ENCODE data around the gene TMEM196. TPM values are rescaled to one million over a fixed set of nuclear protein-coding genes. Genes with fewer than 3 reads are reported as not detected.

Gene TMEM196
- total RNA-seq, 6 donors from 2014 or later = not detected

GRCh38 chr7:19713676-19714075, 59.7 kb downstream of the TMEM196 start:
- TF ChIP-seq POLR2A (IDR thresholded peaks at IDR 0.05) (no peak), POLR2AphosphoS5 (IDR thresholded peaks at IDR 0.05) (no peak)
- TF ChIP-seq, protein P1, sequence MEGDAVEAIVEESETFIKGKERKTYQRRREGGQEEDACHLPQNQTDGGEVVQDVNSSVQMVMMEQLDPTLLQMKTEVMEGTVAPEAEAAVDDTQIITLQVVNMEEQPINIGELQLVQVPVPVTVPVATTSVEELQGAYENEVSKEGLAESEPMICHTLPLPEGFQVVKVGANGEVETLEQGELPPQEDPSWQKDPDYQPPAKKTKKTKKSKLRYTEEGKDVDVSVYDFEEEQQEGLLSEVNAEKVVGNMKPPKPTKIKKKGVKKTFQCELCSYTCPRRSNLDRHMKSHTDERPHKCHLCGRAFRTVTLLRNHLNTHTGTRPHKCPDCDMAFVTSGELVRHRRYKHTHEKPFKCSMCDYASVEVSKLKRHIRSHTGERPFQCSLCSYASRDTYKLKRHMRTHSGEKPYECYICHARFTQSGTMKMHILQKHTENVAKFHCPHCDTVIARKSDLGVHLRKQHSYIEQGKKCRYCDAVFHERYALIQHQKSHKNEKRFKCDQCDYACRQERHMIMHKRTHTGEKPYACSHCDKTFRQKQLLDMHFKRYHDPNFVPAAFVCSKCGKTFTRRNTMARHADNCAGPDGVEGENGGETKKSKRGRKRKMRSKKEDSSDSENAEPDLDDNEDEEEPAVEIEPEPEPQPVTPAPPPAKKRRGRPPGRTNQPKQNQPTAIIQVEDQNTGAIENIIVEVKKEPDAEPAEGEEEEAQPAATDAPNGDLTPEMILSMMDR (IDR thresholded peaks at IDR 0.05) = peak in 5 of 6 experiments; percentile 17 to 55 (median 28)
- WGBS, 2 donors = 35 to 44% methylated on average over 1 of the region's 1 CpG
- Histone ChIP-seq H3K4me1 (peaks cover 3 to 8% (median 5%) of the 10 kb centered on the region in 4 donors), H3K27me3 (no peaks in the 10 kb centered on the region), H3K27ac (no peak overlapping the region), H3K4me3 (no peak overlapping the region), H3K9me3 (no peaks in the 10 kb centered on the region), H3K36me3 (no peaks in the 10 kb centered on the region)
- ATAC-seq (ENCODE audit: low FRiP score in 2 of 2) = no peak
- no peak for DNase-seq

- peak overlapping the region in 2 of 4 donors; percentile 80 to 82 for H3K27ac ChIP-seq
- TF ChIP-seq, protein P1 (IDR thresholded peaks at IDR 0.05) = no peak
- TF ChIP-seq POLR2AphosphoS5 (IDR thresholded peaks at IDR 0.05) (no peak), EP300 (IDR thresholded peaks at IDR 0.05) (no peak), POLR2A (IDR thresholded peaks at IDR 0.05) (no peak)
- H3K36me3 ChIP-seq = no peaks in the 10 kb centered on the region
- ATAC-seq (ENCODE audit: low FRiP score in 2 of 2) (no peak), DNase-seq (no peak)
- H3K27me3 ChIP-seq = no peaks in the 10 kb centered on the region
- no peaks in the 10 kb centered on the region for H3K9me3 ChIP-seq
- peak overlapping the region in 3 of 4 donors; percentile 73 to 91 (median 87) for H3K4me3 ChIP-seq
- peaks cover 16 to 23% (median 18%) of the 10 kb centered on the region in 4 donors for H3K4me1 ChIP-seq
- WGBS, 2 donors = 57 to 62% methylated on average over 6 of the region's 6 CpGs
These were observed 64.2 kb downstream of the TMEM196 start for GRCh38 chr7:19709249-19709578.

- no peaks in the 10 kb centered on the region for H3K9me3 ChIP-seq
- H3K4me3 ChIP-seq = peak within 1 kb of the TSS; percentile 73 to 96 (median 89)
- peaks cover 16 to 23% (median 18%) of the 10 kb centered on the region in 4 donors for H3K4me1 ChIP-seq
- no peaks in the 10 kb centered on the region for H3K36me3 ChIP-seq
- TF ChIP-seq POLR2AphosphoS5 (IDR thresholded peaks at IDR 0.05) (peak; percentile 79 to 82), EP300 (IDR thresholded peaks at IDR 0.05) (peak in 1 of 4 donors; percentile 75), POLR2A (IDR thresholded peaks at IDR 0.05) (peak in 3 of 4 donors; percentile 59 to 87 (median 76))
- TF ChIP-seq, protein P1 (IDR thresholded peaks at IDR 0.05) = peak; percentile 79 to 95 (median 92)
- WGBS, 2 donors = 0 to 1% methylated on average over 29 to 38 of the region's 56 CpGs
- peak within 1 kb of the TSS; percentile 66 to 82 (median 76) for H3K27ac ChIP-seq
- ATAC-seq (ENCODE audit: low FRiP score in 2 of 2) (peak; percentile 99 to 100), DNase-seq (peak; percentile 95 to 97)
- no peaks in the 10 kb centered on the region for H3K27me3 ChIP-seq
These were observed 64.8 kb downstream of the TMEM196 start, which contains the start of gene POLR1F for GRCh38 chr7:19708397-19709248. TSS of gene POLR1F (minus strand) at chr7:19709037. CDS start at chr7:19709016, 21 bp downstream.

GRCh38 chr7:19707240-19707639, 66.2 kb downstream of the TMEM196 start:
- peak overlapping the region in 1 of 4 donors; percentile 73 for H3K4me3 ChIP-seq
- no peak for ATAC-seq (ENCODE audit: low FRiP score in 2 of 2)
- no peak for TF ChIP-seq POLR2AphosphoS5 (IDR thresholded peaks at IDR 0.05)
- TF ChIP-seq, protein P1 (IDR thresholded peaks at IDR 0.05) = no peak
- no peak for TF ChIP-seq POLR2A (IDR thresholded peaks at IDR 0.05)
- no peak for TF ChIP-seq EP300 (IDR thresholded peaks at IDR 0.05)

More at GRCh38 chr7:19707240-19707639, 66.2 kb downstream of the TMEM196 start:
- Histone ChIP-seq H3K27me3 (no peaks in the 10 kb centered on the region), H3K36me3 (no peaks in the 10 kb centered on the region), H3K27ac (no peak overlapping the region), H3K4me1 (peaks cover 16 to 23% (median 18%) of the 10 kb centered on the region in 4 donors), H3K9me3 (no peaks in the 10 kb centered on the region)
- no peak for DNase-seq
- 69 to 71% methylated on average over 3 of the region's 3 CpGs for WGBS, 2 donors

All from upper lobe of left lung (tissue), 6 donors.